ENCODE data around the gene RAB40C.
A peak's percentile ranks its signal among the peaks of the same experiment; 100 is the strongest.

The RAB40C gene

DNA sequence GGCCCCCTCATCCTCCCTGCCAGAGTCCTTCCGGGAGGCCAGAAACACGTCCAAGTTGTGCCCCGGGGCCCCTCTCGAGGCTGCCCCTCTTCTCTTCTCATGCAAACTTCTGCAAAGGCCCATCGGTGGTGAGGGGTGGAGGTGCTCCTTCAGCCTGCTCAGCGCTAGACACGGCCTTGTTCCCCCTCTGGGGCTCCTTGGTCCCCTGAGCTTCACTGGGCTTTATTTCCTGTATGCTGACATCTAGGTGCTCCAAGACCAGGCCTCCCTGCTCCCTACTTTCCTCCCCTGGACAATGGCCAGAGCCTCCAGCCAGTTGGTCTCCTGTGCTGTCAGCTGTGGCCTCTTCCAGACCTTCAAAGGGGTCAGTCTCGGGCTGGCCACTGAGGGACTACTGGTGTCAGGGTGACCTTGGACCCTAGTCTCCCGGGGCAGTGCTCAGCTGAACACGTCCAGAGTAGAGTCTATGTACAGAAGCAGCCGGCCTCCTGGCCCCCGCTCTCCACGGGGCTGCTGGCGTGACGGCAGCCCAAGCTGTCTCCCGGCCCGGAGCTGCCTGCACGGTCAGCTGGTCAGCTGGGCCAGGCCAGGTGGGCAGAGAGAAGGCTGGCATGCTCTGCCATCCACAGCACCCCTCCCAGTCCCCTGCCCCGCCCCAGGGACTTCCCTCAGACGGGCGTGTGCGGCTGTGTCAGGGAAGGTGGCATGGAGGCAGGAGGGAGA, 31.4 kb upstream of the RAB40C start:
- DNase-seq: peak; percentile 55

GRCh38 chr16:559021-559380, 30.9 kb upstream of the RAB40C start:
- no peak for DNase-seq

- no peak for DNase-seq
These were observed 30.3 kb upstream of the RAB40C start for GRCh38 chr16:559411-560203.

- DNase-seq: no peak
These were observed 29.6 kb upstream of the RAB40C start, which contains the start of gene PRR35 for GRCh38 chr16:560204-560700. Gene PRR35, plus strand, starts transcription at chr16:560394. Its CDS starts 2,901 bp downstream, at chr16:563295.

- DNase-seq: no peak
These were observed 29.0 kb upstream of the RAB40C start for GRCh38 chr16:560701-561412.

DNA sequence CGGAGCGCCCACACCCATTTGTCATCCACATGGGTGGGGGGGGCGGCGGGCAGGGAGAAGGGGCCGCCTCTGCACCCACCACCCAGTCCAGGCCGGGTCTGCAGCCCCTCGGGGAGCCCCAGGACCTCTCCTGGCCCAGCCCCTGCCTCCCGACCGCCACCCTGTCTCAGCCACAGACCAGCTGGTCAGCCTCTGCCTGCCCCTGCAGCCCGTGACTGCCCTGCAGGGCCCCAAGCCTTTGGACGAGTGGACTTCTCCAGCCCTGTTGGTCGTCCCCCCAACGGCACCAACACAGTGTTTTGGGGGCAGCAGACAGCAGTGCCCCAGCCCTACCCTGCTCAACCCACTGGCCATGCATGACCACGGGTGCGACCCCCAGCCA, 28.5 kb upstream of the RAB40C start:
- DNase-seq: no peak

GRCh38 chr16:561957-562938, 27.6 kb upstream of the RAB40C start:
- DNase-seq: no peak

GRCh38 chr16:563072-563644, 26.7 kb upstream of the RAB40C start:
- no peak for DNase-seq

DNA sequence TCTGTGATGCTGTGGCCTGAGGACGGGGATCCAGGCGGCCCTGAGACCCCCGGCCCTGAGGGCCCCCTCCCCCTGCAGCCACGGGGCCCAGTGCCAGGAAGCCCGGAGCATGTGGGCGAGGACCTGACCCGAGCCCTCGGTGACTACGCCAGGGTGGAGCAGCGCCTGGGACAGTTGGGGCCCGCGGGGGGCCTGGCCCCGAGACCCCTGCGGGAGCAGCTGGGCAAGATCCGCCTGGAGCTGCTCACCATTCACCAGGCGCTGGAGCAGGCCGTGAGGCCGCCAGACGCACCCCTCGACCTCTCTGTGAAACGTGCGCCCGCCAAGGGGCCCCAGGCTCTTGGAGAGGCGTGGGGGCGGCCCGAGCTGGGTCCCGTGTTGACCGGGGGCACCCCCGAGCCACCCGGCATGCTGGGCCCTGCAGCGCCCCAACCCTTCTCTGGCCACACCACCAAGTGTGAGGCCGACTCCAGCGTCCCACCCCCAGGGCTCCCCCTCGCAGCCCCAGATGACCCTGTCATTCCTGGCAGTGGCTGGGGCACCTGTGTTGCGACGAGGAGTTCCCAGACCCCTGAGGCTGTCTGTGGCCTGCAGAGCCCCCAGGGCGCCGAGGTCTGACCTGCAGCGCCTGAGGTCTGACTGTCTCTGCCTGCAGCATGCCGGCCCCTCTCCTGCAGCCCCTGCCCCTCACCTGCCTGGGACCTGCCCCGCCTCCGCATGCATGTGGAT, 25.0 kb upstream of the RAB40C start:
- no peak for DNase-seq

GRCh38 chr16:565419-566330, 24.2 kb upstream of the RAB40C start:
- DNase-seq: peak; percentile 77

DNA sequence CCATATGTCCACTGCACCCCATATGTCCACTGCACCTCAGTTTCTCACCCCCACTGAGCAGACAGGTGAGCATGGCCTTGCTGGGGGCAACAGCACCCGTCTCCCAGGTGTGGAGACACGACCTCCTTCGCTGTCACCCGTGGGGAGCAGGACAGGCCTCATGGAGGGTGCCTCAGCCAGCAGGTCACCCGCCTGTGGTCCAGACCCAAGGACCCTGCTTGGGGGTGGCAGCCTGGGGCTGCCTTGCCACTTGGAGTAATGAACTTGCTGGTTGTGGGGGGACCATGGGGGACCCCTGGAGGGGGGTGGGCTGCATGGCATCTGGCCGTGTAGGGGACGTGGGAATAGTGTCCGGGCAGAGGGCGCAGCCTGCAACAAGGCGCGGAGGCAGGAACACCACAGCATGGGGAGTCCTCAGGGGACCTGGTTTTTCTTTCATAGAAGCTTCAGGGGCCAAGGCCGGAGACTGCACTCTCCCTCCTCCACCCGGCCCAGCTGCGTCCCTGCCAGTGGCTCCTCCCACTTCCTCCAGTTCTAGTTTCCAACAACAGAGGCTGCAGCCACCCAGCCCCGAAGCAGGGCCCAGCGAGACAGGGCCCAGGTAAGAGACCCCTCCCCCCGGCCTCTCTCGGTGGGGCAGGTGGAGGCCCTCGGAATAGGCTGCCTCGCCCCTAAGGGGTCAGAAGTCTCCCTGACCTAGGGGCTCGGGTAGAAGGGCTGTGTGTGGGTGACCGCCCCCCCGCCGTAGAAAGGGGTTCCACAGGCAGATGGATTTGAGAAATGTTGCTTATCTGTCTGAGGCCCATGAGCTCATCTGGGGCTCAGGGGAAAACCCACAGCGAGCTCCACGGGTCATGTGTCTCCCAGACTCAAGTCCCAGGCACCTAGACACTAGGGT, 23.1 kb upstream of the RAB40C start, which contains the start of gene NHLRC4:
TSS of gene NHLRC4 (plus strand) at position 531 of the 898 bp plus-strand sequence. CDS start 1,043 bp downstream, outside the sequence.
- no peak for DNase-seq

- DNase-seq: no peak
These were observed 22.3 kb upstream of the RAB40C start for GRCh38 chr16:567373-568256.

GRCh38 chr16:568401-569258, 21.2 kb upstream of the RAB40C start:
- no peak for DNase-seq

DNA sequence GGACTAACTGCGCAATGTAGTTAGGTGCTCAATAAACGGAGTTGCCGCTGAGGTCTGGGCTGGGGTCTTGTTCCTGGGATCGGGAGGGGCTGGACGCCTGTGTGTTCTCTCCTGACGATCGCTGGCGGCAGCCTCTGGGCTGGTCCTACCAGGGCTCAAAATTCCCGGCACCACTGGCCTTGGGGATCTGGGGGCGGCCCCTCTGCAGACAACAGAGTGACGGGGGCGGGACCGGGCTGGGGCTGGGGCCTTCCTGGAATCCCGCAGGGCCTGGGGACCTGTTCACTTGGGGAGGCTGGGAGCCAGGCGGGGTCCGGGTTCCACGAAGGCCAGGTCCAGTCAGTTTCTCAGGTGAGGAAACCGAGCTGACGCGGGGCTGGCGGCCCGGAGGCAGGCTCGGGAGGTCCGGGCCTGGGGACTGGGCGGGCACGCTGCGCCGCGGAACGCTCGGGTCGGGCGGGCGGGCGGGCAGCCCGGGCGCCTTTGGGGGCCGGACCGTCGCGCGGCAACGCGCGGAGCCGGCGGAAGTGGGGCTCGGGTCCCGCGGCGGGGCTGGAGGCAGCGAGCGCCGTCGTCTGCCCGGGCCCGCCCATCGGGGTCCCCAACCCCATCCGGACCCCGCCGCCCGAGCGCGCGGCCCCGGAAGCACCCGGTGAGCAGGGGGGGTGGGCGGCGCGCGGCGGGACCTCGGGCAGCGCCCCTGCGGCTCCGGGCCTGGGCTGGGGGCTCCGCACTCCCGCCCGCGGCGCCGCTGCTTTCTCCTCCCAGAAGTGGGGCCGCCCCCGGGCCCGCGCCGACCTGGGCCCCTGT, 20.2 kb upstream of the RAB40C start, which contains the start of gene PIGQ:
TSS of gene PIGQ (plus strand) at position 524 of the 810 bp plus-strand sequence. CDS start 4,107 bp downstream, outside the sequence.
- peak; percentile 81 for DNase-seq
